ENCODE data around the gene SETD1B.

DNA sequence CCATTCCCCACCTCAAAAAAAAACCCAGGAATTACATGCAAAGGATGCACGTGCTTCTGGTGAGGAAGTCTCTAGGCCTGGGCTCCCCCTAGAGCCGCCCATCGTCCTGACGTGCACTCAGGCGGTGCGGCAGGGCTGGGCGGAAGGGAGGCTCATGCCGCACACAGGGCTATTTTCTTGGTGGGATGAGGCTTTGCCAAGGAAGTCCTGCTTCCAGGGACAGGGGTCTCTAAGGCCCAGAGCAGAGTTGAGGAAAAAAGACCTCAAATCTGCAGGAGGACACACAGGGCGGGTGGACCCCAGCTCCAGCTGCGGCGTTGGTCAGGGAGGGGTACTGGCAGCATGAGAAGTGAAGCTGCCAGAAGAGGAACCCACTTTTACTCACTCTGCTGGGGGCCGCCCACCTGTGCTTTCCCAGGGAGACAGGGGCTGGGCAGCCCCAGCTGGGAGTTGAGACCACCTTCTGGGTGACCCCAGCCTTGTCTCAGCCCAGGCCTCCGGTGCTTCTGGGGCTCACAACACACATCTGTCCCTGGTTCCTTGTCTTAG lies 14.5 kb upstream of the SETD1B start:
- TF ChIP-seq, protein P1, sequence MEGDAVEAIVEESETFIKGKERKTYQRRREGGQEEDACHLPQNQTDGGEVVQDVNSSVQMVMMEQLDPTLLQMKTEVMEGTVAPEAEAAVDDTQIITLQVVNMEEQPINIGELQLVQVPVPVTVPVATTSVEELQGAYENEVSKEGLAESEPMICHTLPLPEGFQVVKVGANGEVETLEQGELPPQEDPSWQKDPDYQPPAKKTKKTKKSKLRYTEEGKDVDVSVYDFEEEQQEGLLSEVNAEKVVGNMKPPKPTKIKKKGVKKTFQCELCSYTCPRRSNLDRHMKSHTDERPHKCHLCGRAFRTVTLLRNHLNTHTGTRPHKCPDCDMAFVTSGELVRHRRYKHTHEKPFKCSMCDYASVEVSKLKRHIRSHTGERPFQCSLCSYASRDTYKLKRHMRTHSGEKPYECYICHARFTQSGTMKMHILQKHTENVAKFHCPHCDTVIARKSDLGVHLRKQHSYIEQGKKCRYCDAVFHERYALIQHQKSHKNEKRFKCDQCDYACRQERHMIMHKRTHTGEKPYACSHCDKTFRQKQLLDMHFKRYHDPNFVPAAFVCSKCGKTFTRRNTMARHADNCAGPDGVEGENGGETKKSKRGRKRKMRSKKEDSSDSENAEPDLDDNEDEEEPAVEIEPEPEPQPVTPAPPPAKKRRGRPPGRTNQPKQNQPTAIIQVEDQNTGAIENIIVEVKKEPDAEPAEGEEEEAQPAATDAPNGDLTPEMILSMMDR (IDR thresholded peaks at IDR 0.05): no peak
- no peak for TF ChIP-seq POLR2A (IDR thresholded peaks at IDR 0.05)

Data from prostate gland (tissue), 2 donors.